Chondrocyte (in vitro differentiated cells): Measurements from ENCODE around the gene RAD51B. TPM values are rescaled to one million over a fixed set of nuclear protein-coding genes. Genes with fewer than 3 reads are reported as not detected.
"Not testable (repeated sequence)": the region's sequence is repeated elsewhere in the genome, so short reads cannot be mapped to it uniquely, and the experiment has no call there.

Experiments
- DNase-seq: peaks from one replicate; pipeline ENCODE4 v3.0.0; 2021; ENCODE audit warnings: mixed read lengths, low spot score
- H3K27ac Mint-ChIP-seq: one replicate; pipeline ENCODE4 v1.8.0; 2021; ENCODE audit warnings: mild to moderate bottlenecking, moderate library complexity, mixed read lengths; ENCODE audit not compliant: unreplicated experiment
- H3K27me3 Mint-ChIP-seq: 2 replicates; pipeline ENCODE4 v1.8.0; 2021; ENCODE audit warnings: low read depth, mixed read lengths
- H3K36me3 Mint-ChIP-seq: 2 replicates; pipeline ENCODE4 v1.8.0; 2021; ENCODE audit warnings: low read depth, mixed read lengths
- H3K4me1 Mint-ChIP-seq: 2 replicates; pipeline ENCODE4 v1.8.0; 2021; ENCODE audit warnings: low read depth, mild to moderate bottlenecking, mixed read lengths
- H3K4me3 Mint-ChIP-seq: one replicate; pipeline ENCODE4 v1.8.0; 2021; ENCODE audit warnings: mild to moderate bottlenecking, moderate library complexity, mixed read lengths; ENCODE audit not compliant: unreplicated experiment
- H3K9me3 Mint-ChIP-seq: 2 replicates; pipeline ENCODE4 v1.8.0; 2021; ENCODE audit warnings: low read depth, mixed read lengths
- CTCF ChIP-seq: fragments of 200-600 bp; sonication (generic); IDR thresholded peaks from 2 replicates; pipeline ENCODE4 v1.5.0; 2021; ENCODE audit warnings: antibody characterized with exemption, mild to moderate bottlenecking, moderate library complexity
- total RNA-seq: library from RNA; stranded (reverse); gene quantifications from 3 replicates; pipeline ENCODE4 v1.2.1, GENCODE V29; 2021

Gene RAD51B
- total RNA-seq, 1 donor from 2014 or later, result 8.2 TPM

GRCh38 chr14:68094752-68095151 lies 275.2 kb downstream of the RAD51B start:
- no peak overlapping the region for H3K27ac Mint-ChIP-seq
- TF ChIP-seq CTCF, result no peak
- no peak for DNase-seq
- H3K4me3 Mint-ChIP-seq, result no peak overlapping the region
- peaks cover 6% of the 10 kb centered on the region for H3K36me3 Mint-ChIP-seq
- peaks cover 4% of the 10 kb centered on the region for H3K9me3 Mint-ChIP-seq
- no peaks in the 10 kb centered on the region for H3K27me3 Mint-ChIP-seq
- peaks cover 3% of the 10 kb centered on the region for H3K4me1 Mint-ChIP-seq

DNA sequence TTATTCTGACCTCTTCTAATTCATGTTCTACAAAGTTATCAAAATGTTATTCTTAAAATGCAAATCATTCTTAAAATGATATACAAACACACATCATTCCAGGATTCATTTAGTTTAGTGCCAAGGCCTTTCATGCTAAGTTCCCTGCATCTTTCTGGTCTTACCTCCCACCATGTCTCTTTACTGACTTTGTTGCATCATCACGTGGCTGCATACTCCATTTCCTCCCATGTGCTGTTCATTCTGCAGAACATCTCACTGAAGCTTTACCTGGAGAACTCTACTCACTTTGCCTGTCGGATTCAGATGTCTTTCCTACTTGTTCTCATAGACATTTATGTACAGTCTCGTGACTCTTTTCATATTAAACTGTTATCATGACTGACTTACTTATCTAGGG lies 278.1 kb downstream of the RAD51B start:
- no peak overlapping the region for H3K4me3 Mint-ChIP-seq
- no peak for DNase-seq
- H3K27ac Mint-ChIP-seq, result no peak overlapping the region
- no peaks in the 10 kb centered on the region for H3K27me3 Mint-ChIP-seq
- H3K4me1 Mint-ChIP-seq, result peaks cover 5% of the 10 kb centered on the region
- H3K9me3 Mint-ChIP-seq, result peaks cover 17% of the 10 kb centered on the region
- peaks cover 3% of the 10 kb centered on the region for H3K36me3 Mint-ChIP-seq
- TF ChIP-seq CTCF, result no peak

GRCh38 chr14:68098834-68099233 lies 279.3 kb downstream of the RAD51B start:
- Mint-ChIP-seq H3K9me3 (peaks cover 17% of the 10 kb centered on the region), H3K4me1 (peaks cover 15% of the 10 kb centered on the region), H3K36me3 (peaks cover 1% of the 10 kb centered on the region), H3K4me3 (no peak overlapping the region), H3K27ac (no peak overlapping the region), H3K27me3 (no peaks in the 10 kb centered on the region)
- no peak for DNase-seq
- no peak for TF ChIP-seq CTCF

DNA sequence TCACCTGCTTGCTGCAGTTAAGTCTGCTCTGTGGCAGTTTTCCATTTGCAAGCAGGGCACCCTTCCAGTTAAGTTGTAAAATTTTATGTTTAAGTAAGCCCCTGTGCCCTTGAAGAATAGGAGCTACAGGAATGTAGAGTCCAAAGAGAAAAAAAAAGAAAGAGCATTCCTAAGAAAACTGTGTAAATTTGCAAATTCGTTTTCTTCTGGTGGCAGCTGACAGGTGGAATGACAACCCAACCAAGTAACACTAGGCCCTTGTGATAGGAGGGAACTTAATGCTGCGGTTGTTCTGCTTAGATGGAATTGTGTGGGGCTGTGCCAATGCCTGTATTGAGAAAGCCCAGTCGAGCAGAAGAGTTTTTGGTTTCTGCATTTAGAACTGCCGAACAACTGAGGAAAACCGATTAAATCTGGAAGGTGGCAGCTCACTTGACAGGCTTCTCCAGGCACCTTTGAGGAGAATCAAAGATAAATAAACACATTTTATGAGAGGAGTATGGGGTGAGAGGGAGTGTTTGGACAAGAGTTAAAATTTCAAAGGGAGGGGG lies 280.0 kb downstream of the RAD51B start:
- no peak for TF ChIP-seq CTCF
- Mint-ChIP-seq H3K36me3 (peaks cover 1% of the 10 kb centered on the region), H3K27me3 (no peaks in the 10 kb centered on the region), H3K4me3 (no peak overlapping the region), H3K27ac (no peak overlapping the region), H3K9me3 (peaks cover 17% of the 10 kb centered on the region), H3K4me1 (peaks cover 21% of the 10 kb centered on the region)
- DNase-seq, result no peak

GRCh38 chr14:68101715-68102301 lies 282.2 kb downstream of the RAD51B start:
- H3K36me3 Mint-ChIP-seq, DNase-seq, H3K27me3 Mint-ChIP-seq, H3K4me3 Mint-ChIP-seq, H3K27ac Mint-ChIP-seq: not testable (repeated sequence)
- Mint-ChIP-seq H3K9me3 (peaks cover 17% of the 10 kb centered on the region), H3K4me1 (peaks cover 30% of the 10 kb centered on the region)

GRCh38 chr14:68103853-68104252 lies 284.3 kb downstream of the RAD51B start:
- Mint-ChIP-seq H3K36me3 (peaks cover 1% of the 10 kb centered on the region), H3K27ac (peak overlapping the region; percentile 53), H3K4me1 (peaks cover 33% of the 10 kb centered on the region), H3K27me3 (no peaks in the 10 kb centered on the region), H3K4me3 (no peak overlapping the region), H3K9me3 (peaks cover 21% of the 10 kb centered on the region)
- DNase-seq, result no peak
- no peak for TF ChIP-seq CTCF
